Hepatocyte (in vitro differentiated cells): ENCODE data around the gene ADGRB2. TPM values are rescaled to one million over a fixed set of nuclear protein-coding genes. Genes with fewer than 3 reads are reported as not detected.

ENCODE experiments used
- DNase-seq: peaks from one replicate; pipeline ENCODE4 v3.0.0-alpha.2; 2016; ENCODE audit warnings: low spot score
- H2AFZ ChIP-seq: fragments of 200-600 bp; sonication (generic); 2 replicates; pipeline ENCODE4 v1.6.0; 2016; ENCODE audit warnings: antibody characterized with exemption, mild to moderate bottlenecking
- H3K27ac ChIP-seq: fragments of 200-600 bp; sonication (generic); 2 replicates; pipeline ENCODE4 v1.5.1; 2016; ENCODE audit warnings: mild to moderate bottlenecking
- H3K27me3 ChIP-seq: fragments of 200-600 bp; sonication (generic); 2 replicates; pipeline ENCODE4 v1.6.1; 2016
- H3K36me3 ChIP-seq: fragments of 200-600 bp; sonication (generic); replicated peaks from 2 replicates; pipeline ENCODE4 v1.5.1; 2016; ENCODE audit warnings: low read depth; ENCODE audit not compliant: insufficient read depth
- H3K4me1 ChIP-seq: fragments of 200-600 bp; sonication (generic); 2 replicates; pipeline ENCODE4 v1.5.1; 2016; ENCODE audit warnings: mild to moderate bottlenecking, moderate library complexity; ENCODE audit not compliant: insufficient read depth
- H3K4me2 ChIP-seq: fragments of 200-600 bp; sonication (generic); 2 replicates; pipeline ENCODE4 v1.6.0; 2016
- H3K4me3 ChIP-seq: fragments of 200-600 bp; sonication (generic); 2 replicates; pipeline ENCODE4 v1.5.1; 2016; ENCODE audit warnings: mild to moderate bottlenecking
- H3K79me2 ChIP-seq: fragments of 200-600 bp; sonication (generic); 2 replicates; pipeline ENCODE4 v1.6.0; 2017; ENCODE audit warnings: mild to moderate bottlenecking
- H3K9me2 ChIP-seq: fragments of 200-600 bp; sonication (generic); replicated peaks from 2 replicates; pipeline ENCODE4 v1.6.0; 2017; ENCODE audit warnings: mild to moderate bottlenecking; ENCODE audit not compliant: insufficient read depth
- H3K9me3 ChIP-seq: fragments of 200-600 bp; sonication (generic); 2 replicates; pipeline ENCODE4 v1.5.1; 2016; ENCODE audit warnings: low read depth, mild to moderate bottlenecking
- H4K20me1 ChIP-seq: fragments of 200-600 bp; sonication (generic); 2 replicates; pipeline ENCODE4 v1.6.0; 2016; ENCODE audit warnings: mild to moderate bottlenecking; ENCODE audit not compliant: insufficient read depth, poor library complexity, severe bottlenecking
- CTCF ChIP-seq: fragments of 200-600 bp; sonication (generic); IDR thresholded peaks from 2 replicates; pipeline ENCODE4 v1.5.1; 2016; ENCODE audit warnings: antibody characterized with exemption, mild to moderate bottlenecking; ENCODE audit not compliant: poor library complexity
- EZH2 ChIP-seq: fragments of 200-600 bp; sonication (generic); IDR thresholded peaks from 2 replicates; pipeline ENCODE4 v1.6.1; 2016; ENCODE audit warnings: antibody characterized with exemption, mild to moderate bottlenecking, borderline replicate concordance
- EZH2phosphoT487 ChIP-seq: fragments of 200-600 bp; sonication (generic); IDR thresholded peaks from one replicate; pipeline ENCODE4 v1.6.1; 2018; ENCODE audit warnings: antibody characterized with exemption, mild to moderate bottlenecking, low read depth, moderate library complexity; ENCODE audit not compliant: unreplicated experiment, severe bottlenecking
- WGBS: methylation state at CpG from one replicate; pipeline ENCODE4 v1.1.6; 2016; ENCODE audit warnings: low lambda C conversion rate; ENCODE audit errors: missing lambda C conversion rate; 5-methylcytosine and 5-hydroxymethylcytosine counted together
- microRNA-seq: library from miRNA; unstranded; fragments of <30 nt; microRNA quantifications from one replicate; pipeline ENCODE4, GENCODE V29; 2017
- polyA plus RNA-seq: library from polyadenylated mRNA; unstranded; fragments of >200 nt; fragmentation: Nextera tagmentation; extraction: Ambion mirVana; gene quantifications from 2 replicates; pipeline ENCODE4 v1.2.1, GENCODE V29; 2016
- small RNA-seq: library from RNA; depleted of rRNA; stranded (forward); fragments of <200 nt; gene quantifications from one replicate; pipeline ENCODE3, GENCODE V24; 2014
- total RNA-seq: library from RNA; depleted of rRNA; stranded (reverse); fragments of >200 nt; gene quantifications from 2 replicates; pipeline ENCODE4 v1.2.3, GENCODE V29; 2014

ADGRB2 gene
- total and polyA plus RNA-seq, 2 experiments from 2014 or later: 7.7 to 10.5 TPM

- no peaks in the 10 kb centered on the region for H3K9me2 ChIP-seq
- no peaks in the 10 kb centered on the region for H3K9me3 ChIP-seq
- H3K4me1 ChIP-seq: peaks cover under 1% of the 10 kb centered on the region
- H3K27me3 ChIP-seq: no peaks in the 10 kb centered on the region
- WGBS: 87% methylated on average over 6 of the region's 6 CpGs
- H3K36me3 ChIP-seq: no peaks in the 10 kb centered on the region
- no peak overlapping the region for H3K4me3 ChIP-seq
- H2AFZ ChIP-seq: no peak overlapping the region
- TF ChIP-seq CTCF (no peak), EZH2phosphoT487 (no peak), EZH2 (no peak)
- H3K27ac ChIP-seq: no peak overlapping the region
- DNase-seq: no peak
- H3K79me2 ChIP-seq: no peaks in the 10 kb centered on the region
- H4K20me1 ChIP-seq: no peaks in the 10 kb centered on the region
- H3K4me2 ChIP-seq: no peak overlapping the region
Observed at GRCh38 chr1:31677949-31678348, 86.2 kb downstream of the ADGRB2 start.

GRCh38 chr1:31677401-31677800 is 86.7 kb downstream of the ADGRB2 start:
- no peak overlapping the region for H3K27ac ChIP-seq
- WGBS: 94% methylated on average over 3 of the region's 3 CpGs
- no peaks in the 10 kb centered on the region for H3K36me3 ChIP-seq
- peaks cover 6% of the 10 kb centered on the region for H3K4me1 ChIP-seq
- no peak for DNase-seq
- no peak overlapping the region for H2AFZ ChIP-seq
- H3K9me2 ChIP-seq: no peaks in the 10 kb centered on the region
- H3K4me3 ChIP-seq: no peak overlapping the region
- no peaks in the 10 kb centered on the region for H3K79me2 ChIP-seq
- no peaks in the 10 kb centered on the region for H3K27me3 ChIP-seq
- H3K9me3 ChIP-seq: no peaks in the 10 kb centered on the region
- TF ChIP-seq CTCF (no peak), EZH2phosphoT487 (no peak), EZH2 (no peak)
- no peak overlapping the region for H3K4me2 ChIP-seq
- no peaks in the 10 kb centered on the region for H4K20me1 ChIP-seq

Small RNA genes lying within 50 kb of the gene (microRNA-seq; reads per million reads assigned to microRNA genes)
- not detected for gene MIR4254

Small RNA genes lying within 50 kb of the gene (small RNA-seq; reads per million reads assigned to genes)
- not detected for gene MIR4254

Other genes with a start within 250 kb of the ADGRB2 start
- gene TINAGL1, start 187.8 kb downstream of the ADGRB2 start, total RNA-seq: 46.2 and 58.3 TPM in 2 replicates
- gene TINAGL1, start 187.8 kb downstream of the ADGRB2 start, polyA plus RNA-seq: 64.4 and 69.4 TPM in 2 replicates
- 0.28 TPM in 1 of 2 replicates, not detected in the other for gene HCRTR1, start 146.7 kb downstream of the ADGRB2 start, total RNA-seq
- gene HCRTR1, start 146.7 kb downstream of the ADGRB2 start, polyA plus RNA-seq: 0.68 TPM in 1 of 2 replicates, not detected in the other
- gene PEF1, start 119.5 kb downstream of the ADGRB2 start, total RNA-seq: 70.7 and 85.9 TPM in 2 replicates
- 85.5 and 89.0 TPM in 2 replicates for gene PEF1, start 119.5 kb downstream of the ADGRB2 start, polyA plus RNA-seq
- gene COL16A1, start 60.3 kb downstream of the ADGRB2 start, total RNA-seq: 95.1 and 127 TPM in 2 replicates
- gene COL16A1, start 60.3 kb downstream of the ADGRB2 start, polyA plus RNA-seq: 90.2 and 116 TPM in 2 replicates
- 1.4 and 2.3 TPM in 2 replicates for gene SPOCD1, start 51.7 kb upstream of the ADGRB2 start, total RNA-seq
- 2.8 and 2.9 TPM in 2 replicates for gene SPOCD1, start 51.7 kb upstream of the ADGRB2 start, polyA plus RNA-seq
- gene PTP4A2, start 174.0 kb upstream of the ADGRB2 start, total RNA-seq: 354 and 381 TPM in 2 replicates
- 300 and 374 TPM in 2 replicates for gene PTP4A2, start 174.0 kb upstream of the ADGRB2 start, polyA plus RNA-seq
- 88.4 and 98.7 TPM in 2 replicates for gene KHDRBS1, start 249.5 kb upstream of the ADGRB2 start, total RNA-seq
- gene KHDRBS1, start 249.5 kb upstream of the ADGRB2 start, polyA plus RNA-seq: 81.9 and 92.0 TPM in 2 replicates